NB4 (cell line): ENCODE data around the gene POLG2.
"Not testable (repeated sequence)": the region's sequence is repeated elsewhere in the genome, so short reads cannot be mapped to it uniquely, and the experiment has no call there.

ENCODE experiments used
- DNase-seq: peaks from one replicate; pipeline ENCODE4 v3.0.0; 2010; ENCODE audit warnings: low read depth
- H3K4me3 ChIP-seq: one replicate; pipeline ENCODE4 v1.5.1; 2011; ENCODE audit warnings: mild to moderate bottlenecking, low read depth, low read length, moderate library complexity
- CTCF ChIP-seq: IDR thresholded peaks from one replicate; pipeline ENCODE4 v1.5.1; 2012; ENCODE audit warnings: low read depth, low read length
- MAX ChIP-seq: IDR thresholded peaks from 2 replicates; pipeline ENCODE4 v1.6.1; 2011; ENCODE audit warnings: low read depth, low read length
- MYC ChIP-seq: IDR thresholded peaks from 2 replicates; pipeline ENCODE4 v1.6.1; 2011; ENCODE audit warnings: low read depth, low read length
- POLR2A ChIP-seq: IDR thresholded peaks from 2 replicates; pipeline ENCODE4 v1.6.1; 2011; ENCODE audit warnings: mild to moderate bottlenecking; ENCODE audit not compliant: insufficient read length; ENCODE audit errors: extremely low read depth

Gene POLG2

DNA sequence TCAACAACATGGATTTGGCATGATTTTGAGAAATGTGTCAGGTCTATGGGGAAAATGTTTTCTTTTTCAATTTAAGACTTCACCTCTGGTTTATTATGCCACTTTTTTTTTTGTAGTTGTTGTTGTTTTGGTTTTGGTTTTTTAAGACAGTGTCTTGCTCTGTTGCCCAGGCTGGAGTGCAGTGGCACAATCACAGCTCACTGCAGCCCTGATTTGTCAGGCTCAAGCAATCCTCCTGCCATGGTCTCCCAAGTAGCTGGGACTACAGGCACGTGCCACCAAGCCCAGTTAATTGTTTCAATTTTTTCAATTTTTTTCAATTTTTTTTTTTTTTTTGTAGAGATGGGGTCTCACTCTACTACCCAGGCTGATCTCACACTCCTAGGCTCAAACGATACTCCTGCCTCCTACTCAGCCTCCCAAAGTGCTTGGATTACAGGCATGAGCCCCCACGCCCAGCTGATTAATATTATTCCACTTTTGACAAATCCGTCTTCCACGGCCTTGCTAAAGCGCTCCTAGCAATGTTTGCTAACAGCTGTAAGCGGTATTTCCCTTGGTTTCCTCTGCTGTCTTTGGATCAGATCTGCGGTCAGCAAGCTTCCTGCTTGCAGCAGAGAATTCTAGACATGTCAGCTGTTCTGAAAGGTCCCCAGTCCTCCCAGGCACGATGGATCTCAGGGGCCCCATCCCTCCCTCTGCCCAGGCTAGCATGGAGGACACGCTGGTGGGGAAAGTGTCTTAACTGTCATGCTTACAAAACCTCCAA, 54.9 kb downstream of the POLG2 start:
- TF ChIP-seq MAX (peak; percentile 50), CTCF (no peak)
- peak overlapping the region; percentile 7 for H3K4me3 ChIP-seq
- peak; percentile 90 for DNase-seq

GRCh38 chr17:64439956-64440355, 56.9 kb downstream of the POLG2 start:
- TF ChIP-seq CTCF (no peak), MYC (no peak), POLR2A (no peak), MAX (no peak)
- no peak overlapping the region for H3K4me3 ChIP-seq
- no peak for DNase-seq

GRCh38 chr17:64439521-64439920, 57.3 kb downstream of the POLG2 start:
- not testable (repeated sequence) for H3K4me3 ChIP-seq, DNase-seq

DNA sequence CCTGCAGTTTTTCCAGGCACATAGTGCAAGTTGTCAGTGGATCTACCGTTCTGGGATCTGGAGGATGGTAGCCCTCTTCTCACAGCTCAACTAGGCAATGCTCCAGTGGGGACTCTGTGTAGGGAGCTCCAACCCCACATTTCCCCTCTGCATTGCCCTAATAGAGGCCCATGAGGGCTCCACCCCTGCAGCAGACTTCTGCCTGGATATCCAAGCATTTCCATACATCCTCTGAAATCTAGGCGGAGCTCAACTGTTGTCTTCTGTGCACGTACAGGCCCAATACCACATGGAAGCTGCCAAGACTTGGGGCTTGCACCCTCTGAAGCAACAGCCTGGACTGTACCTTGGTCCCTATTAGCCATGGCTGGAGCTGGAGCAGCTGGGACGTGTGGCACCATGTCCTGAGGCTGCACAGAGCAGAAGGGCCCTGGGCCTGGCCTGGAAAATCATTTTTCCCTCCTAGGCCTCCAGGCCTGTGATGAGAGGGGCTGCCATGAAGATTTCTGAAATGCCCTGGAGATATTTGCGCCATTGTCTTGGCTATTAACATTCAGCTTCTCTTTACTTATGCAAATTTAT, 58.8 kb downstream of the POLG2 start:
- no peak for DNase-seq
- TF ChIP-seq POLR2A (no peak), MYC (no peak), MAX (no peak), CTCF (no peak)
- H3K4me3 ChIP-seq, result no peak overlapping the region

- TF ChIP-seq CTCF, result no peak
- no peak for TF ChIP-seq MAX
- no peak for TF ChIP-seq MYC
- no peak for TF ChIP-seq POLR2A
- H3K4me3 ChIP-seq, result no peak overlapping the region
- DNase-seq, result no peak
These were observed 65.3 kb downstream of the POLG2 start for GRCh38 chr17:64431534-64431933.

DNA sequence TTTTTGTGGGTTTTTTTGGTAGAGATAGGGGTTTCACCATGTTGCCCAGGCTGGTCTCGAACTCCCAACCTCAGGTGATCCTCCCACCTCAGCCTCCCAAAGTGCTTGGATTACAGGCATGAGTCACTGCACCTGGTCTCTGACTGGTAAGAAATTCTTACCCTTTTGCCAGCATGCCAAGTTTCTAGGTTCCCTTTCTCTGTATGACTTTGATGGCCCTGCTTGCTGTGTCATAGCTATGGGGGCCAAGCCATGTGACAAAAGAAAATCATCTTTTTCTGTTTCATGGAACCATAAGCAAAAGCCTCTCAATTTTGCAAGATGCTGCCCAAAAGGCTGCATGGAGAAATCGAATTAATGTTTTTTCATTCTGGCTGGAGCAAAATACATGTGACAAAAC, 66.8 kb downstream of the POLG2 start:
- not testable (repeated sequence) for H3K4me3 ChIP-seq, DNase-seq

GRCh38 chr17:64428406-64428805, 68.4 kb downstream of the POLG2 start:
- no peak overlapping the region for H3K4me3 ChIP-seq
- no peak for DNase-seq
- TF ChIP-seq POLR2A (no peak), CTCF (no peak), MAX (no peak), MYC (no peak)
